ENCODE data around the gene FAM13A. TPM values are rescaled to one million over a fixed set of nuclear protein-coding genes. Genes with fewer than 3 reads are reported as not detected.

The FAM13A gene
- total and polyA plus RNA-seq, 2 of the 4 experiments (the other 2 are of a cell fraction) = 13.1 to 22.0 TPM

DNA sequence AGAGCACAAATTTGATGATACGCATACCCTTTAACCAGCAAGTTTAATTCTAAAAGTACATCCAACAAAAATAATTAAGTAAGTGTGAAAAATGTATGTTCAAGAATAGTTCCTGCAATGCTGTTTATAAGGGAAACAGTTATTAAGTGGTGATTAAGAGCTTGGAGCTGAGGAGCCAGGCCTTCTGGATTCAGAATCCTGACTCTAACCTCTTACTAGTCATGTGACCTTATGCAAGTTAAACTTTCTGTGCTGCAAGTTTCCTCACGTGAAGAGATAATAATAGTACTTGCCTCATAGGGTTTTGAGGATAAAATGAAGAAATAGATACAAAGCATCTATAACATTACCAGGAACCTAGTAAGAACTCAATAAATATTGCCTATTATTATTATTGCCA, 77.7 kb downstream of the FAM13A start:
- no peak overlapping the region for H3K9ac ChIP-seq (ENCODE audit: low read depth, low read length)
- no peak overlapping the region for H3K27ac ChIP-seq (ENCODE audit: insufficient read depth, low read length)
- H3K79me1 ChIP-seq (ENCODE audit: low read depth in 1 of 2, low read length in 2 of 2) = no peaks in the 10 kb centered on the region; a peak in 1 of 4 replicates
- in situ Hi-C loops (cut with MboI; ENCODE audit: low sequenced_read_pairs) (no loop called here), dilution Hi-C loops (cut with HindIII; ENCODE audit: low sequenced_read_pairs, unreplicated experiment) (no loop called here), intact Hi-C loops (cut with micrococcal nuclease) (no loop called here)
- H4K20me1 ChIP-seq (ENCODE audit: insufficient read depth, low read length) = no peaks in the 10 kb centered on the region
- H2BK5ac ChIP-seq (ENCODE audit: low read depth, low read length, poor library complexity, severe bottlenecking) = no peak overlapping the region
- no peaks in the 10 kb centered on the region for H3K27me3 ChIP-seq (ENCODE audit: control insufficient read depth, insufficient read depth, low read length)
- no peak overlapping the region for H4K8ac ChIP-seq (ENCODE audit: low read depth in 2 of 2, low read length in 2 of 2)
- TF ChIP-seq RCOR1 (IDR thresholded peaks at IDR 0.05; ENCODE audit: insufficient replicate concordance, low read length) (no peak), MAFK (IDR thresholded peaks at IDR 0.05; ENCODE audit: low read depth, low read length) (no peak), FOS (IDR thresholded peaks at IDR 0.05; ENCODE audit: low read depth, low read length) (no peak), CHD1 (IDR thresholded peaks at IDR 0.05; ENCODE audit: low read depth, low read length) (no peak)
- TF ChIP-seq, protein P1, sequence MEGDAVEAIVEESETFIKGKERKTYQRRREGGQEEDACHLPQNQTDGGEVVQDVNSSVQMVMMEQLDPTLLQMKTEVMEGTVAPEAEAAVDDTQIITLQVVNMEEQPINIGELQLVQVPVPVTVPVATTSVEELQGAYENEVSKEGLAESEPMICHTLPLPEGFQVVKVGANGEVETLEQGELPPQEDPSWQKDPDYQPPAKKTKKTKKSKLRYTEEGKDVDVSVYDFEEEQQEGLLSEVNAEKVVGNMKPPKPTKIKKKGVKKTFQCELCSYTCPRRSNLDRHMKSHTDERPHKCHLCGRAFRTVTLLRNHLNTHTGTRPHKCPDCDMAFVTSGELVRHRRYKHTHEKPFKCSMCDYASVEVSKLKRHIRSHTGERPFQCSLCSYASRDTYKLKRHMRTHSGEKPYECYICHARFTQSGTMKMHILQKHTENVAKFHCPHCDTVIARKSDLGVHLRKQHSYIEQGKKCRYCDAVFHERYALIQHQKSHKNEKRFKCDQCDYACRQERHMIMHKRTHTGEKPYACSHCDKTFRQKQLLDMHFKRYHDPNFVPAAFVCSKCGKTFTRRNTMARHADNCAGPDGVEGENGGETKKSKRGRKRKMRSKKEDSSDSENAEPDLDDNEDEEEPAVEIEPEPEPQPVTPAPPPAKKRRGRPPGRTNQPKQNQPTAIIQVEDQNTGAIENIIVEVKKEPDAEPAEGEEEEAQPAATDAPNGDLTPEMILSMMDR (conservative IDR thresholded peaks at IDR 0.05; ENCODE audit: low read depth, low read length) = no peak
- no peak overlapping the region for H2BK120ac ChIP-seq (ENCODE audit: low read depth, low read length)
- no peaks in the 10 kb centered on the region for H3K36me3 ChIP-seq (ENCODE audit: control insufficient read depth, insufficient read depth, low read length)
- H2BK20ac ChIP-seq (ENCODE audit: low read depth, low read length) = no peak overlapping the region
- no peak overlapping the region for H2AFZ ChIP-seq (replicated peaks; ENCODE audit: low read length, poor library complexity)
- H3K56ac ChIP-seq (ENCODE audit: extremely low read depth, insufficient read depth, low read length) = no peak overlapping the region
- no peak for ATAC-seq (ENCODE audit: low read depth)
- H3K4ac ChIP-seq (ENCODE audit: low read depth, low read length) = no peak overlapping the region
- no peak overlapping the region for H3K14ac ChIP-seq (replicated peaks; ENCODE audit: low read depth, low read length)
- ChIA-PET POLR2A (ENCODE audit: unreplicated experiment) (no interaction called here), CTCF (no interaction called here)
- H3K4me1 ChIP-seq (ENCODE audit: control insufficient read depth, insufficient read depth, low read length) = peaks cover 3% of the 10 kb centered on the region; the same call in 1 of the 2 replicates
- DNase-seq = peak; percentile 20
- no peak overlapping the region for H2AK5ac ChIP-seq (ENCODE audit: low read depth, low read length)
- BruUV-seq (replicated peaks) = no TSS peak
- no peak overlapping the region for H3K23ac ChIP-seq (ENCODE audit: low read depth, low read length)
- WGBS, 2 experiments (ENCODE audit: extremely low coverage in 2 of 2, insufficient read length in 1 of 2) = no CpG with 5 or more reads among the region's 2 CpGs
- H4K91ac ChIP-seq (ENCODE audit: insufficient read depth, low read depth, low read length) = no peak overlapping the region
- H4K5ac ChIP-seq (ENCODE audit: low read depth, low read length) = no peak overlapping the region
- H3K9me1 ChIP-seq (ENCODE audit: insufficient read depth, low read length) = peaks cover 3% of the 10 kb centered on the region; the same call in 1 of the 2 replicates
- H3K4me2 ChIP-seq (ENCODE audit: low read depth, low read length) = no peak overlapping the region
- H3K4me3 ChIP-seq (ENCODE audit: insufficient read depth, low read depth, low read length) = no peak overlapping the region
- no peaks in the 10 kb centered on the region for H3K9me3 ChIP-seq (ENCODE audit: control insufficient read depth, insufficient read depth, low read length)
- H3K18ac ChIP-seq (ENCODE audit: low read depth, low read length) = no peak overlapping the region
- no peak overlapping the region for H2BK15ac ChIP-seq (ENCODE audit: low read depth, low read length)
- no peak overlapping the region for H2AK9ac ChIP-seq (replicated peaks; ENCODE audit: low read depth, low read length, poor library complexity)

Data from IMR-90 (cell line).